GM12878 (cell line): ENCODE measurements around the gene PDE9A. TPM values are rescaled to one million over a fixed set of nuclear protein-coding genes. Genes with fewer than 3 reads are reported as not detected.

Experiments used
- ATAC-seq: fragments of 200-7000 bp; cut with Tn5 transposase; 3 replicates; pipeline ENCODE4 v1.9.1; 2020; ENCODE audit warnings: mild to moderate bottlenecking, moderate library complexity
- BruUV-seq: library from RNA; stranded (reverse); fragments of 400-500 nt; replicated peaks from 2 replicates; lab custom pipeline; 2021; lab: Mats Ljungman, UMichigan
- CTCF ChIA-PET: fragments of 300-600 bp; sonication (Branson Sonifier 250); formaldehyde crosslinking; extraction: SDS; loops from one replicate; lab custom pipeline; 2021; ENCODE audit warnings: inconsistent platforms; lab: Yijun Ruan, JAX
- POLR2A ChIA-PET: fragments of 350-600 bp; formaldehyde crosslinking; extraction: SDS; loops from one replicate; lab custom pipeline; 2021; ENCODE audit warnings: inconsistent platforms; lab: Charles Lee
- RAD21 ChIA-PET: fragments of 300-600 bp; sonication (Branson Sonifier 250); formaldehyde crosslinking; loops from one replicate; lab custom pipeline; 2023; ENCODE audit warnings: antibody characterized with exemption; ENCODE audit not compliant: unreplicated experiment; lab: Charles Lee
- SMC1A ChIA-PET: fragments of 300-600 bp; sonication (Branson Sonifier 250); formaldehyde crosslinking; loops from one replicate; lab custom pipeline; 2023; ENCODE audit not compliant: unreplicated experiment, uncharacterized antibody; lab: Charles Lee
- DNase-seq: peaks from one replicate; pipeline ENCODE4 v3.0.0-alpha.2; 2011; ENCODE audit warnings: low read depth, low spot score
- FAIRE-seq: peaks from 3 replicates; lab custom pipeline; 2011; peaks lifted over from hg19 to GRCh38; lab: Jason Lieb, UNC
- H2AFZ ChIP-seq: 2 replicates; pipeline ENCODE4 v1.6.0; 2011; ENCODE audit warnings: low read depth, low read length, control low read depth; ENCODE audit not compliant: control insufficient read depth
- H3K27ac ChIP-seq: 2 replicates; pipeline ENCODE4 v1.5.1; 2011; ENCODE audit warnings: control low read depth; ENCODE audit not compliant: control insufficient read depth, insufficient read depth
- H3K27me3 ChIP-seq, 2 experiments: replicated peaks in 1 of 2; 2 replicates each; pipeline versions ENCODE4 v1.6.0 to v1.6.1; 2011; ENCODE audit warnings: low read length in 1 of 2; ENCODE audit not compliant: control insufficient read depth in 2 of 2, insufficient read depth in 2 of 2
- H3K36me3 ChIP-seq, 2 experiments: 2 replicates each; pipeline ENCODE4 v1.5.1; 2011; ENCODE audit warnings: low read length in 1 of 2; ENCODE audit not compliant: control insufficient read depth in 2 of 2, insufficient read depth in 2 of 2
- H3K4me1 ChIP-seq: 2 replicates; pipeline ENCODE4 v1.6.1; 2011; ENCODE audit warnings: mild to moderate bottlenecking, low read length, moderate library complexity, mixed read lengths; ENCODE audit not compliant: control insufficient read depth, insufficient read depth
- H3K4me2 ChIP-seq: 2 replicates; pipeline ENCODE4 v1.6.0; 2011; ENCODE audit warnings: control low read depth; ENCODE audit not compliant: control insufficient read depth, insufficient read depth
- H3K4me3 ChIP-seq: fragments of 200-600 bp; sonication (generic); 2 replicates; pipeline ENCODE4 v1.5.1; 2016
- H3K79me2 ChIP-seq: 2 replicates; pipeline ENCODE4 v1.6.0; 2011; ENCODE audit warnings: low read length; ENCODE audit not compliant: control insufficient read depth, insufficient read depth
- H3K9ac ChIP-seq: 2 replicates; pipeline ENCODE4 v1.8.0; 2011; ENCODE audit warnings: low read length, control low read depth, mixed read lengths; ENCODE audit not compliant: control insufficient read depth, insufficient read depth
- H3K9me3 ChIP-seq: replicated peaks from 3 replicates; pipeline ENCODE4 v1.5.1; 2011; ENCODE audit warnings: mild to moderate bottlenecking, low read length; ENCODE audit not compliant: control insufficient read depth, insufficient read depth
- H4K20me1 ChIP-seq: 2 replicates; pipeline ENCODE4 v1.6.0; 2011; ENCODE audit not compliant: control insufficient read depth, insufficient read depth
- CBX3 ChIP-seq: fragments of 200-600 bp; sonication (generic); IDR thresholded peaks from 2 replicates; pipeline ENCODE4 v1.6.1; 2016; ENCODE audit warnings: low read depth, borderline replicate concordance
- EED ChIP-seq: sonication (generic); IDR thresholded peaks from 2 replicates; pipeline ENCODE4 v1.6.1; 2016; ENCODE audit warnings: antibody characterized with exemption, low read depth
- EGR1 ChIP-seq, 2 experiments: IDR thresholded peaks; 1 replicate in 1 of 2; 2 replicates in 1 of 2; pipeline ENCODE4 v1.6.1; 2011 to 2012; ENCODE audit warnings: low read depth in 2 of 2, low read length in 2 of 2, borderline replicate concordance in 1 of 2, mild to moderate bottlenecking in 1 of 2, moderate library complexity in 1 of 2
- HDAC6 ChIP-seq: fragments of 200-600 bp; sonication (generic); IDR thresholded peaks from one replicate; pipeline ENCODE4 v1.8.0; 2017; ENCODE audit warnings: antibody characterized with exemption; ENCODE audit not compliant: unreplicated experiment
- LARP7 ChIP-seq: fragments of 450-650 bp; IDR thresholded peaks from 2 replicates; pipeline ENCODE4 v1.6.1; 2017; ENCODE audit warnings: mild to moderate bottlenecking
- MAX ChIP-seq: IDR thresholded peaks from 2 replicates; pipeline ENCODE4 v1.6.1; 2012; ENCODE audit warnings: low read depth, low read length, improper control_type of control experiment
- NFIC ChIP-seq: IDR thresholded peaks from 2 replicates; pipeline ENCODE4 v1.6.1; 2012; ENCODE audit warnings: low read depth, mild to moderate bottlenecking, inconsistent platforms, low read length, moderate library complexity
- NR2C2 ChIP-seq: IDR thresholded peaks from 2 replicates; pipeline ENCODE4 v1.6.1; 2011; ENCODE audit warnings: borderline replicate concordance, low read depth; ENCODE audit not compliant: control insufficient read depth, insufficient read length
- PAX5 ChIP-seq: IDR thresholded peaks from 2 replicates; pipeline ENCODE4 v1.6.1; 2011; ENCODE audit warnings: low read depth, low read length, borderline replicate concordance
- REST ChIP-seq: IDR thresholded peaks from 2 replicates; pipeline ENCODE4 v1.6.1; 2012; ENCODE audit warnings: mild to moderate bottlenecking, low read depth, low read length
- SMAD1 ChIP-seq: fragments of 450-650 bp; IDR thresholded peaks from 2 replicates; pipeline ENCODE4 v1.6.1; 2018; ENCODE audit warnings: mild to moderate bottlenecking, low read depth; ENCODE audit not compliant: partially characterized antibody
- SMC3 ChIP-seq: IDR thresholded peaks from 2 replicates; pipeline ENCODE4 v1.6.1; 2011; ENCODE audit warnings: low read length, improper control_type of control experiment, borderline replicate concordance
- SP1 ChIP-seq: IDR thresholded peaks from one replicate; pipeline ENCODE4 v1.6.1; 2011; ENCODE audit warnings: low read depth, low read length
- TAF1 ChIP-seq: IDR thresholded peaks from 2 replicates; pipeline ENCODE4 v1.6.1; 2011; ENCODE audit warnings: mild to moderate bottlenecking, low read depth, low read length, borderline replicate concordance
- TCF7 ChIP-seq: IDR thresholded peaks from 2 replicates; pipeline ENCODE4 v1.6.1; 2014; ENCODE audit warnings: antibody characterized with exemption, borderline replicate concordance
- ZBED1 ChIP-seq: IDR thresholded peaks from 2 replicates; pipeline ENCODE4 v1.6.1; 2016; ENCODE audit warnings: borderline replicate concordance
- ZNF384 ChIP-seq: IDR thresholded peaks from 2 replicates; pipeline ENCODE4 v1.6.1; 2012; ENCODE audit warnings: low read depth, mild to moderate bottlenecking, low read length, improper control_type of control experiment, borderline replicate concordance
- WGBS: methylation state at CpG from one replicate; pipeline ENCODE4 v1.1.6; 2016; ENCODE audit warnings: low lambda C conversion rate; ENCODE audit not compliant: insufficient replicate concordance, insufficient coverage; ENCODE audit errors: missing lambda C conversion rate; 5-methylcytosine and 5-hydroxymethylcytosine counted together
- in situ Hi-C: fragments of 300-500 bp; cut with MboI; formaldehyde crosslinking; loops from 9 replicates; pipeline ENCODE4 v1.14.3; 2018; ENCODE audit warnings: mixed read lengths
- intact Hi-C: fragments of 100-400 bp; cut with micrococcal nuclease; formaldehyde crosslinking; loops from one replicate; pipeline ENCODE4 v1.14.2; 2022; ENCODE audit not compliant: unreplicated experiment
- polyA plus RNA-seq, 11 experiments: library from polyadenylated mRNA; depleted of rRNA in 4 of 11; unstranded in 6 of 11; stranded (reverse) in 5 of 11; fragments of >200 nt; fragmentation: Nextera tagmentation in 4 of 11; fragmentation: Illumina TruSeq in 1 of 11; extraction: Ambion mirVana in 4 of 11; extraction: Trizol in 1 of 11; gene quantifications; 1 replicate in 1 of 11; 2 replicates in 10 of 11; pipeline versions ENCODE4 v1.2.1 to v1.2.3, GENCODE V29; 2011 to 2016; ENCODE audit warnings: inconsistent platforms in 2 of 11, missing spikeins in 2 of 11, low read depth in 1 of 11
- total RNA-seq, 4 experiments: library from RNA; depleted of rRNA in 3 of 4; stranded (reverse); fragments of >200 nt in 3 of 4; fragmentation: Illumina TruSeq in 1 of 4; extraction: Trizol in 1 of 4; gene quantifications; 2 replicates each; pipeline versions ENCODE4 v1.2.1 to v1.2.3, GENCODE V29; 2013 to 2021

The PDE9A gene
- total and polyA plus RNA-seq, 10 of the 15 experiments (the other 5 are each of a cell fraction or from before 2014, with no cell fraction given), result 0.08 to 0.45 (median 0.20) TPM; not detected in 1

GRCh38 chr21:42703136-42703908 is 49.9 kb downstream of the PDE9A start:
- TF ChIP-seq SMAD1, result no peak
- no peak for TF ChIP-seq ZBED1
- no peak for TF ChIP-seq PAX5
- TF ChIP-seq SMC3, result no peak
- no peak for TF ChIP-seq EGR1 (IDR thresholded peaks at IDR 0.05; ENCODE audit: borderline replicate concordance in 1 of 2, low read depth in 2 of 2, low read length in 2 of 2)
- no peak for TF ChIP-seq ZNF384
- no peak for TF ChIP-seq SP1
- no peak for TF ChIP-seq LARP7
- no peak for TF ChIP-seq NR2C2
- no peak for TF ChIP-seq HDAC6
- TF ChIP-seq REST, result no peak
- TF ChIP-seq EED, result no peak
- no peak for TF ChIP-seq TAF1
- TF ChIP-seq MAX, result no peak
- no peak for TF ChIP-seq CBX3
- no peak for TF ChIP-seq TCF7
- no peak for TF ChIP-seq NFIC
- TF ChIP-seq, all 136 proteins: peak for 0
- H3K4me3 ChIP-seq, result no peak overlapping the region
- no peaks in the 10 kb centered on the region for H3K4me1 ChIP-seq
- H3K36me3 ChIP-seq, result no peaks in the 10 kb centered on the region
- WGBS, result 55% methylated on average over 22 of the region's 24 CpGs
- no peaks in the 10 kb centered on the region for H3K9me3 ChIP-seq
- SMC1A ChIA-PET, result no interaction called here
- no TSS peak for BruUV-seq
- FAIRE-seq (no peak), ATAC-seq (no peak), DNase-seq (no peak)
- no peak overlapping the region for H3K9ac ChIP-seq
- peaks cover 0 to 1% of the 10 kb centered on the region in 2 experiments; a peak in 3 of 4 replicates for H3K27me3 ChIP-seq
- no peak overlapping the region for H2AFZ ChIP-seq
- intact Hi-C loops (no loop called here), in situ Hi-C loops (no loop called here)
- no peaks in the 10 kb centered on the region for H4K20me1 ChIP-seq
- H3K27ac ChIP-seq, result no peak overlapping the region
- POLR2A ChIA-PET, result no interaction called here
- H3K79me2 ChIP-seq, result no peaks in the 10 kb centered on the region
- RAD21 ChIA-PET, result no interaction called here
- no peak overlapping the region for H3K4me2 ChIP-seq
- CTCF ChIA-PET, result no interaction called here
